Activated CD8-positive, alpha-beta memory T cell treated with anti-CD3 and anti-CD28 coated beads, Interleukin-2, amount 50 U/mL, for 4 hours (primary cell): ENCODE measurements around the gene PIRT.

Experiments used
- DNase-seq: peaks from one replicate; pipeline ENCODE4 v3.0.0-alpha.2; 2020

The PIRT gene

DNA sequence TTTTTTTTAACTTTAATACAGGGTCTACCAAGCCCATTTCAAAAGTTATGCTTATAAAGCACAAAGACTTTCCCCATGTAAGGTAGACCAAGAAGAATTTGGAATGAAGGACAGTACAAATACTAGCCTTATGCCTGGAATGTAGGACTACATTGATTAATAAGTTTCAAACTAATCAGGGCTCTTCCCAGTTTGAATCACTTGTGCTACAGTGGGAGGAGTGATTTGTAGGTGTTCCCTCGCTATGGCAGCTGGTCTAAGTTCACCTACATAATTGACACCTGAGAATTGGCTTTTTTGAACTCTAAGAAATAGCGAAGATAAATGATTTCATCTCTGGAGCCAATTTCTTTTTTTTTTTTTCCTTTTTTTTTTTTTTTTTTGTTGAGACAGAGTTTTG is 52.6 kb downstream of the PIRT start:
- no peak for DNase-seq

DNA sequence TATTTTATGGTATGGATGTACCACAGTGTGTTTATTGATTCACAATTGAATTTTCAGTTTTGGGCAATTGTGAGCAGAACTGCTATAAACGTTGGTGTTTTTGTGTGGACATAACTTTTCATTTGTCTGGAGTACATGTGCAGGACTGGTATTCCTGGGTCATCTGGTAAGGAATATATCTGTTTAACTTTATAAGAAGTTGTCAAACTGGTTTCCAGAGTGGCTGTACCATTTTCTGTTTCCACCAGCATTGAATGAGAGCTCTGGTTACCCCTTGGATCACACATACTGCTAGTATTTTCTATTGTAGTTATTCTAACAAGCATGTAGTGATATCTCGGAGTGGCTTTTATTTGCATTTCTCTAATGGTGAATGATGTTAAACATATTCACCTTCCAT is 58.3 kb downstream of the PIRT start:
- no peak for DNase-seq

DNA sequence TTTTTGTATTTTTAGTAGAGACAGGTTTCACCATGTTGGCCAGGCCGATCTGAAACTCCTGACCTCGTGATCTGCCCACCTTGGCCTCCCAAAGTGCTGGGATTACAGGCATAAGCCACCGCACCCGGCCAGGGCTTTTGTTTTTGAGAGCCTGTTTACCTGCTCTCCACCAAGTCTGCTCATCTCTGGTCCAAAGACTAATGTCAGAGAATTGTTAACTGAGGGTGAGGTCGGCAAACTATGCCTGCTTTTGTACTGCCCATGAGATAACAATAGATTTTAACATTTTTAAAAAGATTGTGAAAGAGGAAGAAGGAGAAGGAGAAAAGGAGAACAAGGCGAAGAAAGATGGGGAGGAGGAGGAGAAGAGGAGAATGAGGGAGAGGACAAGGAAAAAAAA is 60.0 kb downstream of the PIRT start:
- DNase-seq = no peak

- no peak for DNase-seq
These were observed 60.6 kb downstream of the PIRT start for GRCh38 chr17:10777131-10777807.

- no peak for DNase-seq
These were observed 61.5 kb downstream of the PIRT start for GRCh38 chr17:10776381-10776780.

DNA sequence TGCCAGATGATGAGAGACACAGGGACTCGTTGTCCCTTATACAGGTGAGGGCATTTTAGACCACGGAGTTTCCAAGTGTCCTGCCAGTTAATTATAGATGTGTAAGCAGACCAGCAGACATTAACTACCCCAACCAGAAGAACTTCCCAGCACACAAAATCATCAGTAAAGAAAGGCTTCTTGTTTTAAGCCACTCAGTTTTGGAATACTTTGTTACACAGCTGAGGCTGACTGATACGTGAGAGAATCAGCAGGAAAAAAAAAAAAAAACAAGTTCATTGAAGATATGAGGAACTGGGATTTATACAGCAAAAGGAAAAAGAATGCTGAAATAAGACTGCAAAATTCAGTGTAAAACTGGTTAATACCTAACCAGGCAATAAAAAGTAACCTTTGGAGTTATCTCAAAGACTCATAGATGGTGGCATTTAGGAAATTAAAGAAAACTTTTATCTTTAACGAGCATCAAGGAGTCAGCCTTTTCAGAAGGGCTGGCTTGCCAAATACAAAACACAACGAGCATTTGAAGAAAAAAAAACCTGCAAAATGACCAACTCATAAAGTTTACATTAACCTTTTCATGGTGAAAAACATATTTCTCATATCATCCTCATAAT is 62.0 kb downstream of the PIRT start:
- DNase-seq = no peak

- DNase-seq = no peak
These were observed 62.8 kb downstream of the PIRT start for GRCh38 chr17:10775058-10775457.

DNA sequence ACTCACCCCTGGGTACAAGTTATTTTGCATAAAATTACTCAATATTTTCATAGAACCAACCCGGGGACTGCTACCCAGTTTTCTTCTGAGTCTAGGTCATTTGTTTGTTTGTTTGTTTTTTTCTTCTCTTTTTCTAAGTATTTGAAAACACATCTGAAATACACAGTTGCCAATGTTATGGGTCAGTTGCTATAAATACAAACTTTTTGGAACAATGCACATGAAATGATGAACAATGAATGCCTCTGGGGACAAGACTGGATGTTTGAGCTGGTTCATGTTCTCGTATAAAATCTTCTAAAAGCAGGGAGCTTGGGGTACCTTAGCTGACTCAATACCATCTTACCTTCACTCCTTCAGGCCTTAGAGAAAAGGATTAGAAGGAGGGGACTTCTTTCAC is 64.5 kb downstream of the PIRT start:
- no peak for DNase-seq
